KMS-11 (cell line): ENCODE measurements around the gene TAF1B.

Experiments
- H2AFZ ChIP-seq: fragments of 200-600 bp; sonication (generic); 2 replicates; pipeline ENCODE4 v1.6.1; 2016; ENCODE audit warnings: antibody characterized with exemption, mixed run types, low read depth
- H3K27ac ChIP-seq: fragments of 200-600 bp; sonication (generic); 2 replicates; pipeline ENCODE4 v1.6.1; 2016; ENCODE audit warnings: mild to moderate bottlenecking, mixed run types
- H3K27me3 ChIP-seq: fragments of 200-600 bp; sonication (generic); 2 replicates; pipeline ENCODE4 v1.6.1; 2017; ENCODE audit warnings: mild to moderate bottlenecking, low read depth, mixed run types, moderate library complexity; ENCODE audit not compliant: insufficient read depth
- H3K36me3 ChIP-seq: fragments of 200-600 bp; sonication (generic); 2 replicates; pipeline ENCODE4 v1.6.1; 2017; ENCODE audit warnings: mild to moderate bottlenecking, mixed run types; ENCODE audit not compliant: insufficient read depth
- H3K4me1 ChIP-seq: fragments of 200-600 bp; sonication (generic); 2 replicates; pipeline ENCODE4 v1.6.1; 2016; ENCODE audit warnings: mild to moderate bottlenecking, low read depth, mixed run types; ENCODE audit not compliant: poor library complexity, severe bottlenecking
- H3K4me2 ChIP-seq: fragments of 200-600 bp; sonication (generic); 2 replicates; pipeline ENCODE4 v1.7.0; 2016; ENCODE audit warnings: mild to moderate bottlenecking, mixed run types
- H3K4me3 ChIP-seq: fragments of 200-600 bp; sonication (generic); IDR thresholded peaks from 2 replicates; pipeline ENCODE4 v1.6.1; 2017; ENCODE audit warnings: low read depth, low read length, mixed read lengths; ENCODE audit not compliant: insufficient read depth
- H3K79me2 ChIP-seq: fragments of 200-600 bp; sonication (generic); 2 replicates; pipeline ENCODE4 v1.6.1; 2016; ENCODE audit warnings: low read depth, mixed run types; ENCODE audit not compliant: insufficient read depth
- H3K9ac ChIP-seq: fragments of 200-600 bp; sonication (generic); 2 replicates; pipeline ENCODE4 v1.6.1; 2016; ENCODE audit warnings: mild to moderate bottlenecking, mixed run types
- H4K20me1 ChIP-seq: fragments of 200-600 bp; sonication (generic); 2 replicates; pipeline ENCODE4 v1.6.1; 2016; ENCODE audit warnings: mild to moderate bottlenecking, mixed run types; ENCODE audit not compliant: insufficient read depth
- TF ChIP-seq, protein P1 (sequence below): fragments of 200-600 bp; sonication (generic); conservative IDR thresholded peaks from 2 replicates; pipeline ENCODE4 v1.6.1; 2017; ENCODE audit warnings: low read depth, mild to moderate bottlenecking, antibody characterized with exemption, low read length, moderate library complexity, mixed read lengths

The TAF1B gene

GRCh38 chr2:9937258-9937657 lies 94.0 kb downstream of the TAF1B start:
- Histone ChIP-seq H3K4me1 (no peaks in the 10 kb centered on the region), H3K27me3 (no peaks in the 10 kb centered on the region), H3K4me2 (no peak overlapping the region), H3K4me3 (no peak overlapping the region), H3K9ac (no peak overlapping the region), H2AFZ (no peak overlapping the region), H3K79me2 (no peaks in the 10 kb centered on the region), H3K36me3 (no peaks in the 10 kb centered on the region), H3K27ac (no peak overlapping the region), H4K20me1 (no peaks in the 10 kb centered on the region)
- TF ChIP-seq, protein P1, sequence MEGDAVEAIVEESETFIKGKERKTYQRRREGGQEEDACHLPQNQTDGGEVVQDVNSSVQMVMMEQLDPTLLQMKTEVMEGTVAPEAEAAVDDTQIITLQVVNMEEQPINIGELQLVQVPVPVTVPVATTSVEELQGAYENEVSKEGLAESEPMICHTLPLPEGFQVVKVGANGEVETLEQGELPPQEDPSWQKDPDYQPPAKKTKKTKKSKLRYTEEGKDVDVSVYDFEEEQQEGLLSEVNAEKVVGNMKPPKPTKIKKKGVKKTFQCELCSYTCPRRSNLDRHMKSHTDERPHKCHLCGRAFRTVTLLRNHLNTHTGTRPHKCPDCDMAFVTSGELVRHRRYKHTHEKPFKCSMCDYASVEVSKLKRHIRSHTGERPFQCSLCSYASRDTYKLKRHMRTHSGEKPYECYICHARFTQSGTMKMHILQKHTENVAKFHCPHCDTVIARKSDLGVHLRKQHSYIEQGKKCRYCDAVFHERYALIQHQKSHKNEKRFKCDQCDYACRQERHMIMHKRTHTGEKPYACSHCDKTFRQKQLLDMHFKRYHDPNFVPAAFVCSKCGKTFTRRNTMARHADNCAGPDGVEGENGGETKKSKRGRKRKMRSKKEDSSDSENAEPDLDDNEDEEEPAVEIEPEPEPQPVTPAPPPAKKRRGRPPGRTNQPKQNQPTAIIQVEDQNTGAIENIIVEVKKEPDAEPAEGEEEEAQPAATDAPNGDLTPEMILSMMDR, result no peak

DNA sequence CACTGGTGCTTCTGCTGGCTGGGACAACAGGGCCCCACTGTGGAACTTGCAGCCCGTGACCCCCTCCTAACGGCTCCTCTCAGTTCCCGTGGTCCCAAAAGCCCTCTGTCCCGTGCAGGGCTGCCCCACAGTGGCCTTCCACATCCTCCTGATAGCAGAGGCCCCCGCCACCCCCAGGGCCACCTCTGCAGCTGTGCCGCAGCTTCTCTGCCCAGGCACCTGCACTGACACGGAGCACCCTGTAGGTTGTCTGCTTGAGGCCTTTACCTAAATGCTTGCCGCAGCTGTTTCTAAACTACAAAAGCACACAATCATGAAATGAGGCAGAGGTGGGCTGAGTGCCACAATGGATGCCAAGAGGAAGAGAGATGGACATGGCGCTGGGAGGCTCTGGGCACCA lies 94.7 kb downstream of the TAF1B start:
- Histone ChIP-seq H3K79me2 (no peaks in the 10 kb centered on the region), H3K27me3 (no peaks in the 10 kb centered on the region), H3K27ac (no peak overlapping the region), H4K20me1 (no peaks in the 10 kb centered on the region), H3K9ac (no peak overlapping the region), H2AFZ (no peak overlapping the region), H3K36me3 (no peaks in the 10 kb centered on the region), H3K4me1 (no peaks in the 10 kb centered on the region), H3K4me3 (no peak overlapping the region), H3K4me2 (no peak overlapping the region)
- TF ChIP-seq, protein P1, result no peak

DNA sequence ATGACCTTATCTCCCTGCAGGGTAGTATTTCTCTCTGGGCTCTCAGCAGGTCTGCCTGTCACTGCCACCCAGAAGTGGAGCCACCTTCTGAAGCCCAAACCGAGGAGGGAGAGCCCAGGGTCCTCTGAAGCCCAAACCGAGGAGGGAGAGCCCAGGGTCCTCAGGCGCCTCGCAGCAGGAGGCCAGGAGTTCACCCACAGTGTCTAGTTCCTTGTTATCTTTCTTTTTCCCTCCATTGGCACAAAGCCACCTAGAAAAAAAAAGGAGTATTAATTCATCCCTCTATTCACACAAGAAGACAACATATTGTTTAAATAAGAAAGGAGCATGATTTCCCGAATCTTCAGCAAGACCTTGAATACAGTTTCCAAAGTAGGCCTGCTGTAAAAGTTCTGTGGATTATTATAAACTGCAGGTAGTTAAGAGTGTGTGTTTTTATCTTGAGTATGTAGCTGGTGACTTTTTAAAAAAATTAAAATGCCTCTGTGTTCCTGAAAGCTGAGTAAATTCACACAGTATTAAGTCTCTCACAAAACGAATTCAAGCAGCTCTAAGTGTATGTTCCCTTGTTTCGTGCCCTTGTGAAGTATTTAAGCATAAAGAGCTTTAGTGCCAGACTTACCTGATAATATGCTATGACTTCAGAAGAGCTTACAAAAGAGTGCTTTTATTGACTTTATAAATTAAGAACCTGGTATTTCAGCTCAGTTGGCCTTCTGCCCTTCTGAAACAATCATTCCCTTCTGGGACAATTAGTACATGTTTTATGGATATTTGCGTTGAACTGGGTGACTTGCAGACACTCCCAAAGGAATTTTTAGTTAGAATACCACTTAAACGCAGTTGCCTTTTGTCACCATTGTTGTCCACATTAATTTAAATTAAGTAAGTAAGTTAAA lies 96.6 kb downstream of the TAF1B start:
- H3K4me3 ChIP-seq, result no peak overlapping the region
- no peaks in the 10 kb centered on the region for H3K4me1 ChIP-seq
- H3K79me2 ChIP-seq, result no peaks in the 10 kb centered on the region
- no peak overlapping the region for H2AFZ ChIP-seq
- no peak overlapping the region for H3K4me2 ChIP-seq
- no peaks in the 10 kb centered on the region for H4K20me1 ChIP-seq
- H3K27me3 ChIP-seq, result no peaks in the 10 kb centered on the region
- H3K36me3 ChIP-seq, result no peaks in the 10 kb centered on the region
- no peak overlapping the region for H3K27ac ChIP-seq
- H3K9ac ChIP-seq, result no peak overlapping the region
- TF ChIP-seq, protein P1, result no peak

DNA sequence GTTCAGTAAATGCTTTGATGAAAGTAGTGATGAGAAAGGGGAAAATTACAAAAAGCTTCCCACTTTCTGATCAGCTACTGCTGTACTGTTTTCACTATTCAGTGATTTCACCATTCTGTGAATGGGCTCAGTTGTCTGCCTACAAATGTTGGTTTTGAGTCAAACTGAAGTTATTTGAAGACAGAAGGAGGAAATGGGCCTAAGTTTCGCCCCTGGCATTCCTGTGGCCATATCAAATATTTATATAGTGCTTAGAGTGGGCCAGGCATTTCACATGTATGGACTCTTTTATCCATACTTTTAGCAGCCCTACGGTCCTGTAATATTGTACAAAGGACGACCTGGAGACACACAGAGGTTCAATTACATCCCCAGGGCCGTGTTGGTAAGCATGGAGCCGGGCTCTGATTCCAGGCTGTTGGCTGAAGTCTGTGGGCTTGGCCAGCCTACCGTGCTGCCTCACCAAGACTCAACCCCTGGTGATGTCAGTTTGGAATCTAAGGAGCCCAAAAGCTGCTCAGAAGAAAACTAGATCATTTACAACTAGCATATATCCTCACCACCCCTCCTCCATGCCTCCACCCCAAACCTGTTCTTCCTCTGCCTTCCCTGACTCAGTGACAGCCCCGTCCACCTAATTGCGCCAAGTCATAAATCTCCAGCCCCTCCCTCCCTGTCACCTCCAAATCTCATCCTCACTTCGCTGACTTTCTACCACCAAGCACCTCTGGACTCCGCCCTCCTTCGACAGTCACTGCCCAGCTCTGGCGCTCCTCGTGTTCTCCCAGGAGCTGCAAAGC lies 98.1 kb downstream of the TAF1B start:
- Histone ChIP-seq H3K4me1 (no peaks in the 10 kb centered on the region), H3K79me2 (no peaks in the 10 kb centered on the region), H3K4me3 (no peak overlapping the region), H4K20me1 (no peaks in the 10 kb centered on the region), H3K27ac (no peak overlapping the region), H3K4me2 (no peak overlapping the region), H2AFZ (no peak overlapping the region), H3K36me3 (no peaks in the 10 kb centered on the region), H3K9ac (no peak overlapping the region), H3K27me3 (no peaks in the 10 kb centered on the region)
- TF ChIP-seq, protein P1, result no peak
